Measurements from ENCODE around the gene ST6GAL1.

DNA sequence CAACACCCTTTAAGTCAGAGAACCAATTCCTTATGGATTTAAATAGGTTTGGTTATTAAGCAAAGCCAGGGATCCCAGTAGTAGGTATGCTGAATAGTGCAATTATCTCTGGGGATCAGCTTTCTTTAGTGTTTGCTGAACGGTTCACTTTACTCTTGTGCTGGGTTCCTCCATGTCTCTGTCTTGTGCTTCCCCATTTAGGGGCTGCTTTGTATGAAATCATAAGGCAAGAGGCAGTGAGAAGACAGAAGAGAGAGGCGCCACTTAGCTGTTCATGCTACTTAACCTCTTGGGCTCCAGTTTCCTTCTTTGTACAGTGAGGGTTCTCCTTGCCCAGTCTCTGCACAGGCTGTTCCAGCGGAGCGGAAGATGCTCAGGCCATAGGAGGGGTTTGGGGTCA, 3.5 kb downstream of the ST6GAL1 start:
- no peak for TF ChIP-seq POLR2A (IDR thresholded peaks at IDR 0.05)
- TF ChIP-seq, protein P1, sequence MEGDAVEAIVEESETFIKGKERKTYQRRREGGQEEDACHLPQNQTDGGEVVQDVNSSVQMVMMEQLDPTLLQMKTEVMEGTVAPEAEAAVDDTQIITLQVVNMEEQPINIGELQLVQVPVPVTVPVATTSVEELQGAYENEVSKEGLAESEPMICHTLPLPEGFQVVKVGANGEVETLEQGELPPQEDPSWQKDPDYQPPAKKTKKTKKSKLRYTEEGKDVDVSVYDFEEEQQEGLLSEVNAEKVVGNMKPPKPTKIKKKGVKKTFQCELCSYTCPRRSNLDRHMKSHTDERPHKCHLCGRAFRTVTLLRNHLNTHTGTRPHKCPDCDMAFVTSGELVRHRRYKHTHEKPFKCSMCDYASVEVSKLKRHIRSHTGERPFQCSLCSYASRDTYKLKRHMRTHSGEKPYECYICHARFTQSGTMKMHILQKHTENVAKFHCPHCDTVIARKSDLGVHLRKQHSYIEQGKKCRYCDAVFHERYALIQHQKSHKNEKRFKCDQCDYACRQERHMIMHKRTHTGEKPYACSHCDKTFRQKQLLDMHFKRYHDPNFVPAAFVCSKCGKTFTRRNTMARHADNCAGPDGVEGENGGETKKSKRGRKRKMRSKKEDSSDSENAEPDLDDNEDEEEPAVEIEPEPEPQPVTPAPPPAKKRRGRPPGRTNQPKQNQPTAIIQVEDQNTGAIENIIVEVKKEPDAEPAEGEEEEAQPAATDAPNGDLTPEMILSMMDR (IDR thresholded peaks at IDR 0.05) = no peak

All from uterus (tissue), 2 donors.